Type B pancreatic cell (in vitro differentiated cells): ENCODE measurements around the gene TOR1AIP1. TPM values are rescaled to one million over a fixed set of nuclear protein-coding genes. Genes with fewer than 3 reads are reported as not detected.
A peak's percentile ranks its signal among the peaks of the same experiment; 100 is the strongest.

Experiments used
- DNase-seq: peaks from one replicate; pipeline ENCODE4 v3.0.0; 2021; ENCODE audit warnings: mixed read lengths; ENCODE audit not compliant: unreplicated experiment; ENCODE audit errors: extremely low spot score
- H3K27ac Mint-ChIP-seq: 2 replicates; pipeline ENCODE4 v1.8.0; 2021; ENCODE audit warnings: mild to moderate bottlenecking, mixed read lengths
- H3K27me3 Mint-ChIP-seq: 2 replicates; pipeline ENCODE4 v1.8.0; 2021; ENCODE audit warnings: mixed read lengths
- H3K36me3 Mint-ChIP-seq: 2 replicates; pipeline ENCODE4 v1.8.0; 2021; ENCODE audit warnings: mixed read lengths
- H3K4me1 Mint-ChIP-seq: one replicate; pipeline ENCODE4 v1.8.0; 2021; ENCODE audit warnings: mixed read lengths; ENCODE audit not compliant: unreplicated experiment
- H3K4me3 Mint-ChIP-seq: 2 replicates; pipeline ENCODE4 v1.8.0; 2021; ENCODE audit warnings: mild to moderate bottlenecking, mixed read lengths
- H3K9me3 Mint-ChIP-seq: 2 replicates; pipeline ENCODE4 v1.8.0; 2021; ENCODE audit warnings: mixed read lengths
- total RNA-seq: library from RNA; stranded (reverse); gene quantifications from 2 replicates; pipeline ENCODE4 v1.2.1, GENCODE V29; 2021; ENCODE audit warnings: low replicate concordance
- TF ChIP-seq, protein P1 (sequence below): fragments of 200-600 bp; sonication (generic); conservative IDR thresholded peaks from 2 replicates; pipeline ENCODE4 v1.5.0; 2021; ENCODE audit warnings: antibody characterized with exemption, mild to moderate bottlenecking

The TOR1AIP1 gene
- total RNA-seq, 1 donor from 2014 or later: 22.7 TPM

DNA sequence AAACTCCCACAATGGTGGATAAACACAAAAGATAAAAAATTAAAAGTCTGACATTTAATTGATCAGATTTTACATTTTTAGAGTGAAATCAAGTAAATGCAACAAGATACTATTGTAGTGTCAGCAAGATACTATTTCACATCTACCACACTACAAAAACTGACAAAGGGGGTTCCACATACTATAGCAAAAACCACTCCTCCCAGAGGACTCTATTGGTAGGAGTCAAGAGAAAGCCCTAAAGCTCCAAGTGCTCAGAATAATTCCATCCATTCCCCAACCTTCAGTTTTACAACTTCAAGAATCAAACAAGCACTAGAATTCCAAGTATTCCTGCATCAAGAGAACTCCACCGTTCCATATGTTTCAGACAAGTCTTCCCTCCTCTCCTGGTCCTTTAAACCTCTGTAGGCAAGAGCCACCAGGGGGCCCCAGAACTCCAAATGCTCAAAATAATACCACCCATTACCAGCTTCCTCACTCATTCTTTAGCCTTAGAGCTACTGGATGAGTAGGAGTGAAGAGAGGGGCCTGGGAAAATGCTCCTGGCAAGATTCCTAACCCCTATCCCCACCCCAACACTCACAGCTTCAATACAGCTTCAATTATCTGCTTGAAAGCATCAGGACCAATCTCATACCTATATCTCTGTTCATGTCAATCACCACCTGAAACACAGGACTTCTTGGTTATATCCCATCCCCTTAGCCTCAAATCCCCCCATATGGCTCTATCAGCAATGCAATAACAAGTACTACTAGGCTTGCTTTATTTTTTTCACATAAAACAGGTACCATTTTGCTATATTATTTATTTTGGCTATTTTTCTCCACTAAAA, 14.4 kb upstream of the TOR1AIP1 start:
- peak overlapping the region; percentile 79 for H3K27ac Mint-ChIP-seq
- H3K4me1 Mint-ChIP-seq: peaks cover 14% of the 10 kb centered on the region
- TF ChIP-seq, protein P1, sequence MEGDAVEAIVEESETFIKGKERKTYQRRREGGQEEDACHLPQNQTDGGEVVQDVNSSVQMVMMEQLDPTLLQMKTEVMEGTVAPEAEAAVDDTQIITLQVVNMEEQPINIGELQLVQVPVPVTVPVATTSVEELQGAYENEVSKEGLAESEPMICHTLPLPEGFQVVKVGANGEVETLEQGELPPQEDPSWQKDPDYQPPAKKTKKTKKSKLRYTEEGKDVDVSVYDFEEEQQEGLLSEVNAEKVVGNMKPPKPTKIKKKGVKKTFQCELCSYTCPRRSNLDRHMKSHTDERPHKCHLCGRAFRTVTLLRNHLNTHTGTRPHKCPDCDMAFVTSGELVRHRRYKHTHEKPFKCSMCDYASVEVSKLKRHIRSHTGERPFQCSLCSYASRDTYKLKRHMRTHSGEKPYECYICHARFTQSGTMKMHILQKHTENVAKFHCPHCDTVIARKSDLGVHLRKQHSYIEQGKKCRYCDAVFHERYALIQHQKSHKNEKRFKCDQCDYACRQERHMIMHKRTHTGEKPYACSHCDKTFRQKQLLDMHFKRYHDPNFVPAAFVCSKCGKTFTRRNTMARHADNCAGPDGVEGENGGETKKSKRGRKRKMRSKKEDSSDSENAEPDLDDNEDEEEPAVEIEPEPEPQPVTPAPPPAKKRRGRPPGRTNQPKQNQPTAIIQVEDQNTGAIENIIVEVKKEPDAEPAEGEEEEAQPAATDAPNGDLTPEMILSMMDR: peak; percentile 78
- no peaks in the 10 kb centered on the region for H3K27me3 Mint-ChIP-seq
- H3K36me3 Mint-ChIP-seq: peaks cover 40% of the 10 kb centered on the region
- H3K4me3 Mint-ChIP-seq: peak overlapping the region; percentile 38
- no peaks in the 10 kb centered on the region for H3K9me3 Mint-ChIP-seq
- no peak for DNase-seq

DNA sequence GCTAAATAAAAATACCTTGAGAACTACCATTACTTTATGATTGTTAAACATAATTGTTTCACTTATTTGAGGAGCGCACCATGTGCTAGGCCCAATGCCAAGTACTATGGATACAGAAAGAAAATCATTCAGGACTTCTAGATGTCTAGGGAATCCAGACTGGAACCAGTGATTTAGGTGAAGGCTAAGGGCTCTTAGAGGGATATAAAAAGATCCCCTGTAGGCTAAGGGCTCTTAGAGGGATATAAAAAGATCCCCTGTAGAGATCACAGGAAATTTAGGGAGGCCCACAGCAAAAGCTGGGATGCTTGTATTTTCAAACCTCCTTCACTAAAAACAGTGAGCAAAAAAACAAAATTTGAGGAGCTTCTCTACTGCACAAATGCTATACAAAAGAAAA, 11.2 kb upstream of the TOR1AIP1 start:
- H3K27me3 Mint-ChIP-seq: no peaks in the 10 kb centered on the region
- H3K36me3 Mint-ChIP-seq: peaks cover 39% of the 10 kb centered on the region
- no peak for DNase-seq
- TF ChIP-seq, protein P1: no peak
- H3K4me3 Mint-ChIP-seq: no peak overlapping the region
- H3K9me3 Mint-ChIP-seq: no peaks in the 10 kb centered on the region
- peak overlapping the region; percentile 46 for H3K27ac Mint-ChIP-seq
- peaks cover 24% of the 10 kb centered on the region for H3K4me1 Mint-ChIP-seq

DNA sequence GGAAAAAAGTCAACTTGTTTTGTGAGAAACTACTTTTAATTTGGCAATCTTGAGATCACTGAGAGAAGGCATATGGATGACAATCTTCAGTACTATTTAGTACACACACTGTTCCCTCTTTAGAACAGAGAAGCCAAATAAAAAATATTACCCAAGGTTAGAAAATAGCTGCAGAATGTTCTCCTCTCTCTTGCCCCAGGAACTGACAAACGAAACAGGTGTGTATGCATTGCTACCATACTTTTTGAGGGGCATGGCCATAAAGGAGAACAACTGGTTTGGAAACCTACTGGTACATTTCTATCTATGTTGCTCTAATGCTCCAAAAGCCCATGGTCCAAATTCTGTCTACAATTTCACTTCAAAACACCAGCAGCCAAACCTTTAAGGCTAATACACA, 10.1 kb upstream of the TOR1AIP1 start:
- Mint-ChIP-seq H3K9me3 (no peaks in the 10 kb centered on the region), H3K27ac (peak overlapping the region; percentile 98), H3K4me3 (peak overlapping the region; percentile 81), H3K27me3 (no peaks in the 10 kb centered on the region), H3K36me3 (peaks cover 41% of the 10 kb centered on the region), H3K4me1 (peaks cover 33% of the 10 kb centered on the region)
- TF ChIP-seq, protein P1: no peak
- no peak for DNase-seq

DNA sequence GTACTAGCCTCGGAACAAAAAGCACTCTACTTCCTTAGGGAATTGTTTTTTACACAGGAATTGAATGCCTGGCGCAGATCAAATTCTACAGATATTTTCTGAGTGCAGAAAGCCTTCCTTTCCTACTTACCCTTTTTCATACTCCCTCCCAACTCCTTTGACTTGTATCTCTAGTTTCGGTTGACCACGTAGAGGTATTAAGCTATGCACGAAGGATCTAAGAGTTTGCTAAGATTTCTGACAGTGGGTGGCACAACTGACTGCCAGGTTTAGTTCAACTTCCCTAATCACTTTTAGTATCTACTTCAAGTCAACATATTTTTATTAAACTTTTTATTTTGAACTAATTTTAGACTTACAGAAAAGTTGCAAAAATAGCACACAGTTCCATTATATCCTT, 9.5 kb upstream of the TOR1AIP1 start:
- Mint-ChIP-seq H3K36me3 (peaks cover 40% of the 10 kb centered on the region), H3K27me3 (no peaks in the 10 kb centered on the region), H3K9me3 (no peaks in the 10 kb centered on the region), H3K4me3 (peak overlapping the region; percentile 81), H3K27ac (peak overlapping the region; percentile 98), H3K4me1 (peaks cover 35% of the 10 kb centered on the region)
- TF ChIP-seq, protein P1: no peak
- DNase-seq: no peak

DNA sequence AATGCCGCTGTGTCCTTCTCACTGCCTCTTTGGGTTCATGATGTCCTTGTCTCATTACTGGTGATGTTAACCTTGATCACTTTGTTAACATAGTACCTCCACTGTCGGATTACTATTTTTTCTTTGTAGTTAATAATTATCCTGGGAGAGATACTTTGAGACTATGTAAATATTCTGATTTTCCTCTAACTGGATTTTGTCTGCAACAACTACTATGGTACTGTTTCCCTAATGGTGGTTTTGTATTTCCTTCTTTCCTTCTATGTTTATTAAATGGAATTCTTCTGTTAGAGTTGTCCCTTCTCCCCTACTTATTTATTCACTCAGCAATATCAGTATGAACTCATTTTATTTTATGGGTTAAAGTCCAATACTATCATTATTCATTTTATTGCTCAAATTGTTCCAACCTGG, 8.6 kb upstream of the TOR1AIP1 start:
- no peaks in the 10 kb centered on the region for H3K9me3 Mint-ChIP-seq
- TF ChIP-seq, protein P1: no peak
- H3K36me3 Mint-ChIP-seq: peaks cover 37% of the 10 kb centered on the region
- DNase-seq: no peak
- no peaks in the 10 kb centered on the region for H3K27me3 Mint-ChIP-seq
- H3K27ac Mint-ChIP-seq: peak overlapping the region; percentile 66
- H3K4me3 Mint-ChIP-seq: peak overlapping the region; percentile 34
- H3K4me1 Mint-ChIP-seq: peaks cover 40% of the 10 kb centered on the region
